ENCODE results near the gene DYSF.
"Not testable (repeated sequence)": the region's sequence is repeated elsewhere in the genome, so short reads cannot be mapped to it uniquely, and the experiment has no call there.

The DYSF gene

GRCh38 chr2:71453404-71454220, at the start of gene DYSF:
DYSF (plus strand) TSS chr2:71453561.
- no peak for DNase-seq (ENCODE audit: low read depth)

- DNase-seq (ENCODE audit: low read depth), result no peak
Measured at GRCh38 chr2:71409611-71410010, 43.8 kb upstream of the DYSF start.

- DNase-seq (ENCODE audit: low read depth), result no peak
Measured at GRCh38 chr2:71410696-71411095, 42.7 kb upstream of the DYSF start.

- DNase-seq (ENCODE audit: low read depth), result not testable (repeated sequence)
Measured at GRCh38 chr2:71416866-71417265, 36.5 kb upstream of the DYSF start.

GRCh38 chr2:71417300-71418202, 35.8 kb upstream of the DYSF start:
- DNase-seq (ENCODE audit: low read depth), result no peak

- no peak for DNase-seq (ENCODE audit: low read depth)
Measured at GRCh38 chr2:71419145-71419544, 34.2 kb upstream of the DYSF start.

- DNase-seq (ENCODE audit: low read depth), result no peak
Measured at GRCh38 chr2:71419976-71420375, 33.4 kb upstream of the DYSF start.

- DNase-seq (ENCODE audit: low read depth), result no peak
Measured at GRCh38 chr2:71422786-71423185, 30.6 kb upstream of the DYSF start.

- no peak for DNase-seq (ENCODE audit: low read depth)
Measured at GRCh38 chr2:71423817-71424420, 29.4 kb upstream of the DYSF start.

- no peak for DNase-seq (ENCODE audit: low read depth)
Measured at GRCh38 chr2:71426721-71427120, 26.6 kb upstream of the DYSF start.

GRCh38 chr2:71428472-71429383, 24.6 kb upstream of the DYSF start:
- no peak for DNase-seq (ENCODE audit: low read depth)

GRCh38 chr2:71445142-71445541, 8.2 kb upstream of the DYSF start:
- not testable (repeated sequence) for DNase-seq (ENCODE audit: low read depth)

GRCh38 chr2:71446505-71446904, 6.9 kb upstream of the DYSF start:
- no peak for DNase-seq (ENCODE audit: low read depth)

- DNase-seq (ENCODE audit: low read depth), result no peak
Measured at GRCh38 chr2:71449343-71449742, 4.0 kb upstream of the DYSF start.

- DNase-seq (ENCODE audit: low read depth), result no peak
Measured at GRCh38 chr2:71451705-71452104, 1.7 kb upstream of the DYSF start.

GRCh38 chr2:71452565-71452964, 796 bp upstream of the DYSF start:
- DNase-seq (ENCODE audit: low read depth), result no peak

- no peak for DNase-seq (ENCODE audit: low read depth)
Measured at GRCh38 chr2:71454221-71455010, 1.1 kb downstream of the DYSF start.

- no peak for DNase-seq (ENCODE audit: low read depth)
Measured at GRCh38 chr2:71455011-71455740, 1.8 kb downstream of the DYSF start.

- DNase-seq (ENCODE audit: low read depth), result no peak
Measured at GRCh38 chr2:71455741-71456569, 2.6 kb downstream of the DYSF start.

All from activated T-cell treated with anti-CD3 and anti-CD28 coated beads for 48 hours (primary cell).